HG03457 (cell line): ENCODE results near the gene MSL1.
A peak's percentile ranks its signal among the peaks of the same experiment; 100 is the strongest.
"Not testable (repeated sequence)": the region's sequence is repeated elsewhere in the genome, so short reads cannot be mapped to it uniquely, and the experiment has no call there.

Experiments
- ATAC-seq: cut with Tn5 transposase; IDR thresholded peaks from one replicate; pipeline ENCODE4 v1.9.1; 2021; ENCODE audit warnings: moderate number of reproducible peaks; ENCODE audit not compliant: unreplicated experiment

The MSL1 gene

DNA sequence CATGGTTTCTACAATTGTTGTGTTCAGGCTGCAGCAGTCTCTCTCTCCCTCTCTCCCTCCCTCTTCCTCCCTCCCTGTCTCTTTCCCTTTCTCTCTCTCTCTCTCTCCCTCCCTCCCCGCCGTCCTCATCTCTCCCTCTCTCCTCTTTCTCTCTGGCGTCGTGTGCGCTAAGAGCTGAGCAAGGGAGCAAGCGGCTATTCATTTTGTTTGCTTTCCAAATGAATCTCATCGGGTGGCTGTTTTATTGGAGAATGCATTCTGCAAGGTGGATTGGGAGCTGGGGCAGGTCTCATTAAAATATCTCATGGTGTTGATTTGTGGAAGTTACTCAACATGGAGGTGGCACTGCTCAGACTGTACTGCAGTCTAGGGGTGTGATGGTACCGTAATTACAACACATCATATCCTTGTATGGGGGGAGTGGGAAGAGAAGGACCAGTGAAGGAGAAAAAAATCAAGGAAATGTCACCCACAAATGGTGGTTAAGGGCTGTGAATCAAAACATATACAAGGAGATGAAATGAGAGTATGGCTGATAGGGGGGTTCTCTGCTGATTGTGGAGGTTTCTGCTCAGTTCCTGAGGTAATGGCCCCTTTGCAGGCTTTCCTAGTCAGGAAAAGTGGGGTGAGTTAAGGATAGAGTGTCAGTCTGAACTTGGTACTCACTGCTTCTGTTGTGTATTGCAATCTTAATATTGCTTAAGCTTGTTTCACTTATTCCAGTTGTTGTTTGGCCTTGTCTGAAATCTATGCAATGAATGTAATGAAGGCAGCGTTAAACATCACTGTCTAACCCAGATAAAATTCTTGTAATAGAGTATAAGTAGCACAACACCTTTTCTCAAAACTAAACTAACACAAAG is 2.7 kb downstream of the MSL1 start:
- no peak for ATAC-seq

DNA sequence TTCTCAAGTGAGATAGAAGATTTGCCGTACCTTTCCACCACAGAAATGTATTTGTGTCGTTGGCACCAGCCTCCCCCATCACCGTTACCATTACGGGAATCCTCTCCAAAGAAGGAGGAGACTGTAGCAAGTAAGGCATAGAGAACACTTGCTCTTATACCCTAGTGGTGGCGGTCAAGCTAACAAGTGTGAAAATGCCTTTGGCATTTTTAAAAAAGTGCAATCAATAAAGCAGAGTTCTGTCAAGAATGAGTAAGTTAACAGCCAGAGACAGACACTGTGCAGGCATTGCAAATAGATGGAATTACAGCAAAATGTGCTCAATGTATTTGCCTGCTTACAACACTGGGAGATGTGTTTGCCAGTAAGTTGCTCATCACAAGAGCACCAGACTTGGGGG is 7.7 kb downstream of the MSL1 start:
- ATAC-seq, result no peak

DNA sequence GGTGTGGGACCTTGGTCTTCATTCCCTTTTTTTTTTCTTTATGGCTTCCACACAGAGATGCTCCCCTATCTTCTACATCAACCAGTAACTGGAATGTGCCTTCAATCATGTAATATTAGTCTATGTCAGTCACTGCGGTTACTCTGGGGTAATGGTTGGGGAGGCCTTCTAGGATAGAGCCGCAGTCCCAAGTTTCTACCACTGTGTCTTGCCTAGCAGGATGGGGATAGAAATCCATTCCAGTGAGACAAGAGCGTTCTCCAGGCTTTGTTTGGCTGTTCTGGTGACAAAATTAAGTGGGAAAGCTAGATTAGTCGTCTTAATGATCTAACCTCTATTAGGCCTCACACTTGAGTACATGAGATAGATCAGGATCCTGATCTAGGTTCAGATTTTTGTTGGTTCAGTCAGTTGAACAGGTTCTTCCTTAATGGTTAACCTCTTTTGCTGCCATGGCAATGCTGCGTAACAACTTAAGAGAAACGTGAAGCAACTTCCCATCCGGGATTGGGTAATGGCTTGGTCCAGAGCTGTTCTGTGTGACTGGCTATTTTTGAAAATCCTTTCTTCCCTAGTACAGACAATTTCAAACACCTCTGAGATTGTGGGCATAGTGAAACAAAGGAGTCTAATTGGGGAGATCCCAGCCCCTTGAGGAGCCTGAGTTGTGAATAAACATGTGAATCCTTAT is 8.7 kb downstream of the MSL1 start:
- no peak for ATAC-seq

DNA sequence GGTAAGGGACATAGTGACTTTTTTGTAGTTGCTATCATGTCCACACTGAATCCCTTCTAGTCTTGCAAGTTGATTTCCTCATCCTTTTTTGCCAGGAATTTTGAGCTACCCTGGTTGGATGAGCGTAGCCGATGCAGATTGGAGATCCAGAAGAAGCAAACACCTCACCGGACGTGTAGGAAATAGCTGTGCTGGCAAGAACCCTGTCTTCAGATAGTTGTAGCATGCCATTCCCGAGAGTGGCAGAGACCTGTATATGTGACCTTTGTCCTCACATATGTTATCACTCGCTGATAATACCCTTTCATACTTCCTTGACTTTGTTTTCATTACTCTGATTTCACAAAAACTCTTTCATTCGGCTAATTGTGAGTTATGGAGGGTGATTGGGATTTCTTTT is 12.4 kb downstream of the MSL1 start:
- ATAC-seq, result no peak

DNA sequence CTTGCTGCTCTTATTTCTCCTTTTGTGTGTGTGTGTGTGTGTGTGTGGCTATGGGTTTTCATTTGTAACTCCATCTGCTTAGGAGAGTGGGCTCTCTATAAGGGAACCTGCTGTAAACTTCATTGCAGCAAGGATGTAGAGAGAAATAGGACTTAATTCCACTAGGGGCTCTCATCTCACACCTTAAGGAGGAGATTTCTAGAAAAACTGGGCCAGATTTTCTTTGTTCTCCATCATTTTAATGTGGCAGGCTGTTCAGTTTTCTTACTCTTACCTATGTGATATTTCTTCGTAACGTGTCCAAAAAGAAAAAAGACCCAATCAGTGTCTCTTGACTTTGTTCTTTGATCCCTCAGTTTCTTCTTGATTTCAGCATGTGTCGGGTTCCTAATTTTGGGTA is 14.0 kb downstream of the MSL1 start:
- ATAC-seq, result no peak

DNA sequence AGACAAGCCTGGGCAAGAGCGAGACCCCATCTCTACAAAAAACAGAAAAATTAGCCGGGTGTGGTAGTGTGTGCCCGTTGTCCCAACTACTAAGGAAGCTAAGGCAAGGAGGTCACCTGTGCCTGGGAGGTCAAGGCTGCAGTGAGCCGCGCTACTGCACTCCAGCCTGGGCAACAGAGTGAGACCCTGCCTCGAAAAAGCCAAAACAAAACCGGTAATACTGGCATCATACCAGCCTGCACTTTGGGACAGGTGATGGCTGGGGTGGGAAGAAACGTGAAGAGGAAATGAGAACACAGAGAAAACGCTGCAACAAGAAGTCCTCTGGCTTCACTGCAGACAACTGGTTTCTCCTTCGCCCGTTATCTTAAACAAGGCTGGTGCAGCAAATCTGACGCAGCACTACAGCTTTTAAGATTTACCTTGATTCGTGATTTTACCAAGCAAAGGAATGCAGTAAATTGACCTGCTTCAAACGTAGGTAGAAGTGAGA is 17.8 kb downstream of the MSL1 start:
- peak; percentile 12 for ATAC-seq

DNA sequence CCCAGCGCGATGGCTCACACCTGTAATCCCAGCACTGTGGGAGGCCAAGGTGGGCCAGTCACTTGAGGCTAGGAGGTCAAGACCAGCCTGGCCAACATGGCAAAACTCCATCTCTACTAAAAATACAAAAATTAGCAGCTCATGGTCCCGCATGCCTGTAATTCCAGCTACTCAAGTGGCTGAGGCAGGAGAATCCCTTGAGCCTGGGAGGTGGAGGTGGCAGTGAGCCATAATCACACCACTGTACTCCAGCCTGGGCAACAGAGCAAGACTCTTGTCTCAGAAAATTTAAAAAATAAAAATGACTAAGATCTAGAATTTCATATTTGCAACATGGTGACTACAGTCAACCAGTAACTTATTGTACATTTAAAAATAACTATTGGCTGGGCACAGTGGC is 21.4 kb downstream of the MSL1 start:
- not testable (repeated sequence) for ATAC-seq

DNA sequence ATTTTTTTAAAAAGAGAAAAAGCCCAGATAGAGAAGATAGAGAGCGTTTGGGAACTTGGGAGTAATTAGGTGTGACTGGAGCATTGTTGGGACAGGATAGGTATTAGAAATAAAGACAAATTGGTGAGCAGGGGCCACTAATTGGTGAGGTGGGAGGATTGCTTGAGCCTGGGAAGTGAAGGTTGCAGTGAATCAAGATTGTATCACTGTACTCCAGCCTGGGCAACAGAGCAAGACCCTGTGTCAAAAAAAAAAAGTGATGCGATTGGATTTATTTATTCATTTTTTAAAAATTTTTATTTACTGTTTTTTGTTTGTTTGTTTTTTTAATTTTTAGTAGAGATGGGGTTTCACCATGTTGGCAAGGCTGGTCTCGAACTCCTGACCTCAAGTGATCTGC is 23.7 kb downstream of the MSL1 start:
- no peak for ATAC-seq

DNA sequence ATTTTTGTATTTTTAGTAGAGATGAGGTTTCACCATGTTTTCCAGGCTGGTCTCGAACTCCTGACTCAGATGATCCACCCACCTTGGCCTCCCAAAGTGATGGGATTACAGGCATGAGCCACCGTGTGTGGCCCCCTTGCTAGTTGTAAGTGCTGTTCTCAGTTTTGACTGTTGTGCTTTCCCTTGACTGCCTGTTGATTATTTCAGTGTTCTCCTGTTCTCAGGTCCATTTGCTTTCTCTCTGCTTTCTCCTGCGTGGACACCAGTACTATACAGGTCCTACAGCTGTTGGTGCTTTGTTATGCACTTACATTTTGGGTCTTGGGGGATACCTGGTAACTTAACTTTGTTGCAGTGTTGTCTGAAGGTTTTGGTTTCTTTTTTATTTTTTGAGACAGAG is 26.8 kb downstream of the MSL1 start:
- no peak for ATAC-seq

DNA sequence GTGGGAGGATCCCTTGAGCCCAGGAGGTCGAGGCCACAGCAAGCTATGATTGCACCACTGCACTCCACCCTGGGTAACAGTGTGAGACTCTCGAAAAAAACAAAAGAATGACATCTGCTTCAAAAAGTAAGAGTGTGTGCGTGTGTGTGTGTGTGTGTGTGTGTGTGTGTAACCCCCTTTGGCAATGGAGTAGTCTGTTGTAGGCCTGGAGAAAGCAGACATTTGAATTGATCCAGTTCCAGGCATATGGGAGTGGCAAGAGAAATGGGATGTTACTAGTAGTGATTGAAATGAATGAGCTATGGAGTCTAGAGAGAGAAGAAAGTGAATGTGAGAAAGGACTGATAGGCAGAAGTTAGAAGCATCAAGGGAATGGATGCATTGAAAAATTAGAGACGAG is 28.5 kb downstream of the MSL1 start:
- ATAC-seq, result no peak

DNA sequence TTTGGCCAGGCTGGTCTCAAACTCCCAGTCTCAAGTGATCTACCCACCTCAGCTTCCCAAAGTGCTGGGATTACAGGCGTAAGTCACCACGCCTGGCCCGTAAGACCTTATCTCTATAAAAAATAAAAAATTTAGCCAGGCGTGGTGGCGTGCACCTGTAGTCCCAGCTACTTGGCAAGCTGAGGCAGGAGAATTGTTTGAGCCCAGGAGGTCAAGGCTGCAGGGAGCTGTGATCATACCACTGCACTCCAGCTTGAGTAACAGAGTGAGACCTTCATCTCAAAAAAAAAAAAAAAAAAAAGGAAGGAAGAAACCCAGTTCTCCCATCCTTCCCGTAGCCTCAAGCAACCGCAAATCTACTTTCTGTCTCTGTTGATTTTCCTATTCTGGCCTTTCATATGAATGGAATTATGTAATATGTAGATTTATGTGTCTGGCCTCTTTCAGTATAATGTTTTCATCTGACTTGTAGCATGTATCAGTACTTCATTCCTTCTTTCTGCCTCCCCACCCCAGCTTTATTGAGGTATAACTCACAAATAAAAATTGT is 29.7 kb downstream of the MSL1 start:
- ATAC-seq, result no peak

DNA sequence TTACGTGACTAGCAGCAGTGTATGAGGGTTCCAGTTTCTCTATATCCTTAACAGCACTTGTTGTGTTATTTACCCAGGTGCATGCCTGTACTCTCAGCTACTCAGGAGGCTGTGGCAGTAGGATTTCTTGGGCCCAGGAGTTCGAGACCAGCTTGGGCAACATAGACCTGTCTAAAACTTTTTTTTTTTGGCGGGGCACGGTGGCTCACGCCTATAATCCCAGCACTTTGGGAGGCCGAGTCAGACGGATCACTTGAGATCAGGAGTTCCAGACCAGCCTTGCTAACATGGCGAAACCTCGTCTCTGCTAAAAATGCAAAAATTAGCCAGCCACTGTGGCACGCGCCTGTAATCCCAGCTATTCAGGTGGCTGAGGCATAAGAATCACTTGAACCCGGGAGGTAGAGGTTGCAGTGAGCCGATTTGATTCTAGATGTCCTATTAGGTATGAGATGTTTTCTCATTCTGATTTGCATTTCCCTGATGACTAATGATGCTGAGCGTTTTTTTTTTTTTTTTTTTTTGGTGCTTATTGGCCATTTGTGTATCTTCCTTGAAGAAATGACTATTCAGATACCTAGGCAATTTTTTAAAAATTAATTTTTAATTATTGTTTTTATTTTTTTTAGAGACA is 31.9 kb downstream of the MSL1 start:
- no peak for ATAC-seq

DNA sequence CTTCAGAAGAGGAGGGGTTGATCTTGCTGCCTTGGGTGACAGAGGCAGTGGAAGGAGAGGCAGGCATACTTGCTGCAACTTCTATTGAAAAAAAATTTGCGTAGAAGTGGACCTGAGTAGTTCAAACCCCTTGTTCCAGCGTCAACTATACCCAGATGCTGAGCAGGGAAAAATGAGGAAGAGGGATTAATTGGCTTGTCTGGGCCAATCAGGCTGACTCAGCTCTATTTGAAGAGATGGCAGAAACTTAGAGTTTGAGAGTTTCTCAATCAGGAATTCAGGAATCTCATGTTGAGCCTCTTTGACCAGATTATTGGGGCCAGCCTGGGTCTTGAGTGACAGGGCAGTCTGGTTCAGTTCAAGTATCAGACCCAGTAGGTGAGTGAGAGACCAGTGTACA is 36.2 kb downstream of the MSL1 start:
- ATAC-seq, result no peak

DNA sequence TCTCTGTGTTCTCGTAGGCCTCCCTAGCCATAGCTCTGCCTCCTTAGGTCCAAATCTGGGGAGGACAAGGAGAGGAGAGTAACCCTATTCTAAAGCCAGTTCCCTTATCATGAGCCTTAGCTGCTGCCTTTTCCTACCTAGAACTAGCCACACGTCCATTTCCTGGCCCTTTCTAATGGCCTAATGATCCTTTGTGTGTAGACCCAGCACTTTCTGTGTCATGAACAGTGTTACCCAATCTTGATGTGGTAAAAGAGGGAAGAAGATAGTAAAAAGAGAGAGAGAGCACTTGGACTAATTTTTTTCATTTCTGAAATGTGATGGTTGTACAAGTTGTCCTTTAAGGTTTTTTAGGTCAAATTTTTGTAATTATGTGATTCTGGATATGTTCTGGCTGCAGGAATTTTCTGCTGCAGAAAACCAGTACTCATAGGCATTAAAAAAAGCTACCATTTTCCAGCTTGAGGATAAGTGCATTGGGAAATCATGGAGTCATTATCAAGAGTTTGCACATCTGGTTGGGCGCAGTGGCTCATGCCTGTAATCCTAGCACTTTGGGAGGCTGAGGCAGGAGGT is 36.8 kb downstream of the MSL1 start:
- ATAC-seq, result no peak

DNA sequence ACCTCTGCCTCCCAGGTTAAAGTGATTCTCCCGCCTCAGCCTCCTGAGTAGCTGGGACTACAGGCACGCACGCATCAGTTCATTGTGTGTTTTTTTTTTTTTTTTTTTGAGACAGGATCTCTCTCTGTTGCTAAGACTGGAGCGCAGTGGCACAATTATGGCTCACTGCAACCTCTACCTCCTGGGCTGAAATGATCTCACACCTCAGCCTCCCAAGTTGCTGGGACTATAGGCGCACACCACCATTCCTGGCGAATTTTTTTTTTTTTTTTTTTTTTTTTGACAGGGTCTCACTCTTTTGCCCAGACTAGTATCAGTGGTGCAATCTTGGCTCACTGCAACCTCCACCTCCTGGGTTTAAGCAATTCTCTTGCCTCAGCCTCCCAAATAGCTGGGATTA is 37.7 kb downstream of the MSL1 start:
- no peak for ATAC-seq

DNA sequence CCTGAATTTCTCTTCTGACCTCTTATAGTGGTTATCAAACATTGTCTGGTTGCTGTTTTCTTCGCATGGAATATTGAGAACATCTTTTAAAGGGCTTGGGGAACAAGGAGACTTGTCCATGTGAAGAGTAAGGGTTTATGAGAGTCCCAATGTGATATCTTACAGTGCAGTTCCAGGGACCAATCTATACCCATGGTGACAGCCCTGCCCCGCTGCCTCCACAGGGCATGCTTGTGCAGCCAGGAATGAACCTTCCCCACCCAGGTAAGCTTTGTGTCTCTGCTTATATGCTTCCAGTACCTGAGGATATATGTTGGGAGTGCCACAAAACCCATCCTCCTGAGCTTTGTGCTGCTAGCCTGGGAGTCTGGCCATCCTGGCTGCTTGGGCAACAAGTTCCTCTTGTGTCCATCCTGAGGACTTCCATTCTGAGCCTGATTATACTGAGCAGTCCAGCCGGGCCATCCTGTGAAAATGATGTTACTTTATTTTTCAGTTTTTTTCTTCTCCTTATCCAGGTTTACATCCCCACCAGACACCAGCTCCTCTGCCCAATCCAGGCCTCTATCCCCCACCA is 46.0 kb downstream of the MSL1 start:
- no peak for ATAC-seq

DNA sequence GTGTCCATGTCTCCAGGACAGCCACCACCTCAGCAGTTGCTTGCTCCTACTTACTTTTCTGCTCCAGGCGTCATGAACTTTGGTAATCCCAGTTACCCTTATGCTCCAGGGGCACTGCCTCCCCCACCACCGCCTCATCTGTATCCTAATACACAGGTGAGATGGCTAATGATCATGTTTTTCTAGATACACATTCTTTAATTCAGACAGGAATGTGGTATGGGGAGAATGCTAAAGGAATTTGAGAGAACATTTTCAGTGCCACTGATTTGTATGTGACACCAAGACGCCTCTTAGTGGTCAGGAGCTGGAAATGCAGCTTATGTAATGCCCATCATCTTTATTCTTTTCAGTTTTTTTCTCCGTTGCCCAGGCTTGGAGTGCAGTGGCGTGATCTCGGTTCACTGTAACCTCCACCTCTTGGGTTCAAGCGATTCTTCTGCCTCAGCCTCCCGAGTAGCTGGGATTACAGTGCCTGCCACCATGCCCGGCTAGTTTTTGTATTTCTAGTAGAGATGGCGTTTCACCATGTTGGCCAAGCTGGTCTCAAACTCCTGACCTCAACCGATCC is 46.6 kb downstream of the MSL1 start:
- ATAC-seq, result no peak

DNA sequence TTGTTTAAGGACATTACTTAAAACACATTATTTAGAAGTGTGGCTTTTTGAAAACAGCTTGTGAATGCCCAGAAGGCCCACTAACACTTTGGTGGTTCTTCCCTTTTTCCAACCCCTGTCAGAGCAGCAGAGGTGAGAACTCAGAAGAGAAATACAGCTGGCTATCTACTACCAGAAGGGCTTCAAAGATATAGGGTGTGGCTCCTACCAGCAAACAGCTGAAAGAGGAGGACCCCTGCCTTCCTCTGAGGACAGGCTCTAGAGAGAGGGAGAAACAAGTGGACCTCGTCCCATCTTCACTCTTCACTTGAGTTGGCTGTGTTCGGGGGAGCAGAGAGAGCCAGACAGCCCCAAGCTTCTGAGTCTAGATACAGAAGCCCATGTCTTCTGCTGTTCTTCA is 48.6 kb downstream of the MSL1 start:
- no peak for ATAC-seq

DNA sequence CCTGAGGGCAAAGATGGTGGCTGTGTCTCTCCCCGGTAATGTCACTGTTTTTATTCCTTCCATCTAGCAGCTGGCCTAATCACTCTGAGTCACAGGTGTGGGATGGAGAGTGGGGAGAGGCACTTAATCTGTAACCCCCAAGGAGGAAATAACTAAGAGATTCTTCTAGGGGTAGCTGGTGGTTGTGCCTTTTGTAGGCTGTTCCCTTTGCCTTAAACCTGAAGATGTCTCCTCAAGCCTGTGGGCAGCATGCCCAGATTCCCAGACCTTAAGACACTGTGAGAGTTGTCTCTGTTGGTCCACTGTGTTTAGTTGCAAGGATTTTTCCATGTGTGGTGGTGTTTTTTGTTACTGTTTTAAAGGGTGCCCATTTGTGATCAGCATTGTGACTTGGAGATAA is 50.0 kb downstream of the MSL1 start:
- ATAC-seq, result no peak

DNA sequence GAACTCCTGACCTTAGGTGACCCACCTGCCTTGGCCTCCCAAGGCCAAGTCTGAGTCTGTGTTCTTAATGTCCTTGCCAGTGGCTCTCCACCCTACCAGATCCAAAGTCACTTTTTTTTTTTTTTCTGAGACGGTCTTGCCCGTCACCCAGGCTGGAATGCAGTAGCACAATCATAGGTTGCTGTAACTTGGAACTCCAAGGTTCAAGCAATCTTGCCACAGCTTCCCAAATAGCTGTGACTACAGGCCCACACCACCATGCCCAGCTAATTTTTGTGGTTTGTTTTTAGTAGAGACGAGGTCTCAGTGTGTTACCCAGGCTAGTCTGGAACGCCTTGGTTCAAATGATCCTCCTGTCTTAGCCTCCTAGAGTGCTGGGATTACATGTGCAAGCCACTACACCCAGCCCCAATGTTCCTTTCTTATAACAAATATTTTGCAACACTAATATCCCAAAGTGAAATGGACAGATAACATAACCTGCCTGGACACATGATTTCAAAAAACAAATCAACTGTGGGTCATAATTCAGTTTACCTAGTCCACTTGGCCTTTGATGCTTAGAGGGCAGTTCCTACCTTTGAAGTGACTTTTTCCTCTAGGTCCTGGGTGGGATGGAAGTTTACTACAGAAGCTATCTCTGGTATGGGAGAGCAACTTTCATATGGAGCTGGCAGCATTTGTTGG is 51.5 kb downstream of the MSL1 start:
- ATAC-seq, result no peak
